Endothelial cell of umbilical vein (primary cell): Measurements from ENCODE around the gene CCDC40. TPM values are rescaled to one million over a fixed set of nuclear protein-coding genes. Genes with fewer than 3 reads are reported as not detected.
"Not testable (repeated sequence)": the region's sequence is repeated elsewhere in the genome, so short reads cannot be mapped to it uniquely, and the experiment has no call there.

ENCODE experiments used
- BruUV-seq: library from RNA; stranded (reverse); fragments of 400-500 nt; replicated peaks from 2 replicates; lab custom pipeline; 2021; lab: Mats Ljungman, UMichigan
- CTCF ChIA-PET: fragments of 300-600, 350-600 bp; sonication (Branson Sonifier 250); formaldehyde crosslinking; loops from one replicate; lab custom pipeline; 2021; ENCODE audit warnings: antibody characterized with exemption, inconsistent platforms; lab: Charles Lee
- POLR2A ChIA-PET: fragments of 300-600, 350-600 bp; sonication (Branson Sonifier 250); formaldehyde crosslinking; loops from one replicate; lab custom pipeline; 2021; ENCODE audit warnings: antibody characterized with exemption, inconsistent platforms; lab: Charles Lee
- DNase-seq: peaks from one replicate; pipeline ENCODE4 v3.0.0-alpha.2; 2011; ENCODE audit warnings: low read depth, low spot score
- FAIRE-seq: peaks from 2 replicates; lab custom pipeline; 2011; peaks lifted over from hg19 to GRCh38; lab: Jason Lieb, UNC
- H2AFZ ChIP-seq: 2 replicates; pipeline ENCODE4 v1.6.0; 2012; ENCODE audit warnings: low read depth, low read length, control low read depth, inconsistent platforms
- H3K27ac ChIP-seq: 2 replicates; pipeline ENCODE4 v1.5.1; 2011; ENCODE audit warnings: low read depth, mild to moderate bottlenecking, control low read depth, low read length, moderate library complexity; ENCODE audit not compliant: insufficient read depth
- H3K27me3 ChIP-seq, 2 experiments: 2 replicates each; pipeline versions ENCODE4 v1.6.0 to v1.6.1; 2011; ENCODE audit warnings: low read length in 2 of 2, mixed read lengths in 1 of 2; ENCODE audit not compliant: control insufficient read depth in 2 of 2, insufficient read depth in 2 of 2
- H3K36me3 ChIP-seq, 2 experiments: 2 replicates in 1 of 2; 3 replicates in 1 of 2; pipeline ENCODE4 v1.5.1; 2011; ENCODE audit warnings: low read length in 2 of 2, mild to moderate bottlenecking in 1 of 2, moderate library complexity in 1 of 2; ENCODE audit not compliant: control insufficient read depth in 2 of 2, insufficient read depth in 2 of 2; ENCODE audit errors: extremely low read depth in 1 of 2
- H3K4me1 ChIP-seq: 3 replicates; pipeline ENCODE4 v1.5.1; 2011; ENCODE audit warnings: mild to moderate bottlenecking, low read length; ENCODE audit not compliant: control insufficient read depth, insufficient read depth; ENCODE audit errors: extremely low read depth
- H3K4me2 ChIP-seq: 2 replicates; pipeline ENCODE4 v1.6.1; 2011; ENCODE audit warnings: low read length, control low read depth, mixed read lengths; ENCODE audit not compliant: insufficient read depth
- H3K4me3 ChIP-seq, 3 experiments: fragments of 200-600 bp in 1 of 3; sonication (generic), shearing (Covaris generic) in 1 of 3; replicated peaks in 1 of 3; 2 replicates each; pipeline ENCODE4 v1.5.1; 2011 to 2016; ENCODE audit warnings: control low read depth in 3 of 3, low read length in 3 of 3, mild to moderate bottlenecking in 2 of 3, inconsistent platforms in 1 of 3, low read depth in 1 of 3, moderate library complexity in 1 of 3; ENCODE audit not compliant: insufficient read depth in 1 of 3
- H3K79me2 ChIP-seq: 2 replicates; pipeline ENCODE4 v1.6.0; 2012; ENCODE audit warnings: low read length, inconsistent platforms; ENCODE audit not compliant: control insufficient read depth, insufficient read depth
- H3K9ac ChIP-seq: replicated peaks from 2 replicates; pipeline ENCODE3; 2011; ENCODE audit warnings: low read length, control low read depth; ENCODE audit not compliant: insufficient read depth; ENCODE audit errors: extremely low read depth
- H3K9me1 ChIP-seq: replicated peaks from 3 replicates; pipeline ENCODE4 v1.6.0; 2011; ENCODE audit warnings: mild to moderate bottlenecking, low read length; ENCODE audit not compliant: control insufficient read depth, insufficient read depth; ENCODE audit errors: extremely low read depth
- H3K9me3 ChIP-seq: replicated peaks from 2 replicates; pipeline ENCODE4 v1.5.1; 2012; ENCODE audit warnings: low read length, inconsistent platforms; ENCODE audit not compliant: control insufficient read depth, insufficient read depth
- H4K20me1 ChIP-seq: replicated peaks from 2 replicates; pipeline ENCODE3; 2011; ENCODE audit warnings: mild to moderate bottlenecking, low read length; ENCODE audit not compliant: control insufficient read depth, insufficient read depth; ENCODE audit errors: extremely low read depth
- CTCF ChIP-seq, 2 donors: IDR thresholded peaks; 1 replicate in 1 of 2; 2 replicates in 1 of 2; pipeline ENCODE4 v1.5.1; 2011; ENCODE audit warnings: low read length in 2 of 2, mild to moderate bottlenecking in 2 of 2, moderate library complexity in 2 of 2, control low read depth in 1 of 2, inconsistent platforms in 1 of 2, low read depth in 1 of 2; ENCODE audit not compliant: insufficient read depth in 1 of 2; ENCODE audit errors: extremely low read depth in 1 of 2
- EZH2 ChIP-seq: IDR thresholded peaks from 2 replicates; pipeline ENCODE4 v1.6.1; 2012; ENCODE audit warnings: borderline replicate concordance, low read depth, mild to moderate bottlenecking, moderate library complexity, low read length, inconsistent platforms; ENCODE audit not compliant: severe bottlenecking
- FOS ChIP-seq: IDR thresholded peaks from 2 replicates; pipeline ENCODE4 v1.6.1; 2011; ENCODE audit warnings: mild to moderate bottlenecking, low read length, moderate library complexity, borderline replicate concordance; ENCODE audit not compliant: insufficient read depth
- GATA2 ChIP-seq: IDR thresholded peaks from 2 replicates; pipeline ENCODE4 v1.7.0; 2011; ENCODE audit warnings: low read depth, mild to moderate bottlenecking, moderate library complexity, mixed read lengths, low read length; ENCODE audit not compliant: insufficient read length, insufficient read depth
- JUN ChIP-seq: IDR thresholded peaks from 2 replicates; pipeline ENCODE4 v1.6.1; 2011; ENCODE audit warnings: borderline replicate concordance, low read depth; ENCODE audit not compliant: insufficient read length, insufficient read depth
- MAX ChIP-seq: IDR thresholded peaks from 2 replicates; pipeline ENCODE4 v1.6.1; 2011; ENCODE audit not compliant: insufficient read depth, insufficient read length
- MYC ChIP-seq: IDR thresholded peaks from one replicate; pipeline ENCODE4 v1.6.1; 2011; ENCODE audit warnings: mild to moderate bottlenecking, low read depth, low read length
- POLR2A ChIP-seq: IDR thresholded peaks from 2 replicates; pipeline ENCODE4 v1.6.1; 2012; ENCODE audit warnings: low read depth, mild to moderate bottlenecking, control low read depth, low read length
- POLR2AphosphoS5 ChIP-seq: IDR thresholded peaks from 2 replicates; pipeline ENCODE4 v1.6.1; 2012; ENCODE audit warnings: low read depth, mild to moderate bottlenecking, control low read depth, low read length, moderate library complexity; ENCODE audit not compliant: insufficient read depth
- dilution Hi-C: fragments of 300-500 bp; cut with MboI; formaldehyde crosslinking; loops from one replicate; pipeline ENCODE4 v1.15.0; 2019; ENCODE audit warnings: low sequenced_read_pairs; ENCODE audit not compliant: extremely low pct_ligation_motif_present
- intact Hi-C: fragments of 100-400 bp; cut with micrococcal nuclease; formaldehyde crosslinking; loops from one replicate; pipeline ENCODE4 v1.10.0; 2022
- polyA plus RNA-seq, 4 experiments: library from polyadenylated mRNA; depleted of rRNA in 3 of 4; stranded (reverse) in 3 of 4; unstranded in 1 of 4; fragments of >200 nt; gene quantifications; 2 replicates each; pipeline versions ENCODE4 v1.2.1 to v1.2.3, GENCODE V29; 2011 to 2012; ENCODE audit warnings: missing spikeins in 1 of 4
- total RNA-seq: library from RNA; stranded (reverse); gene quantifications from 2 replicates; pipeline ENCODE4 v1.2.3, GENCODE V29; 2021

The CCDC40 gene
- total and polyA plus RNA-seq, 2 donors (not counting 3 experiments of a cell fraction or from before 2014, with no cell fraction given), result 1.4 to 5.5 TPM

- H3K4me2 ChIP-seq, H3K9ac ChIP-seq, H3K27me3 ChIP-seq, H2AFZ ChIP-seq, FAIRE-seq, H3K79me2 ChIP-seq, DNase-seq, H3K9me3 ChIP-seq, intact Hi-C loops, H3K4me1 ChIP-seq, H4K20me1 ChIP-seq, POLR2A ChIA-PET, H3K27ac ChIP-seq, H3K9me1 ChIP-seq, H3K4me3 ChIP-seq, H3K36me3 ChIP-seq, BruUV-seq, dilution Hi-C loops: not testable (repeated sequence)
- CTCF ChIA-PET, result interaction anchor here (0.9 to 3.2 kb wide), 11 partner anchors 10 to 252 kb away, joined by 3 to 11 read pairs (median 4); partner anchors contain the start of genes CBX4 and GAA
Observed at GRCh38 chr17:79994228-79994569, 42.2 kb upstream of the CCDC40 start.

GRCh38 chr17:79994602-79995001, 41.8 kb upstream of the CCDC40 start:
- dilution Hi-C loops (no loop called here), intact Hi-C loops (no loop called here)
- CTCF ChIA-PET, result interaction anchor here (0.9 to 3.2 kb wide), 8 partner anchors 10 to 249 kb away, joined by 3 to 11 read pairs (median 4); partner anchors contain the start of genes CBX4 and GAA

More at GRCh38 chr17:79994602-79995001, 41.8 kb upstream of the CCDC40 start:
- H3K27me3 ChIP-seq, result no peaks in the 10 kb centered on the region
- H3K9ac ChIP-seq, result no peak overlapping the region
- H3K4me3 ChIP-seq, result no peak overlapping the region
- no TSS peak for BruUV-seq
- H4K20me1 ChIP-seq, result no peaks in the 10 kb centered on the region
- no peaks in the 10 kb centered on the region for H3K9me3 ChIP-seq
- POLR2A ChIA-PET, result no interaction called here
- H3K36me3 ChIP-seq, result no peaks in the 10 kb centered on the region
- no peak overlapping the region for H2AFZ ChIP-seq
- no peaks in the 10 kb centered on the region for H3K79me2 ChIP-seq
- no peaks in the 10 kb centered on the region for H3K4me1 ChIP-seq
- no peak for TF ChIP-seq MYC
- no peak for TF ChIP-seq MAX
- TF ChIP-seq POLR2A, result no peak
- no peak for TF ChIP-seq GATA2
- no peak for TF ChIP-seq POLR2AphosphoS5
- no peak for TF ChIP-seq CTCF (IDR thresholded peaks at IDR 0.05; ENCODE audit: extremely low read depth in 1 of 2, insufficient read depth in 1 of 2, low read depth in 1 of 2, low read length in 2 of 2)
- TF ChIP-seq EZH2, result no peak
- no peak for TF ChIP-seq JUN
- no peak for TF ChIP-seq FOS
- no peaks in the 10 kb centered on the region for H3K9me1 ChIP-seq
- no peak overlapping the region for H3K27ac ChIP-seq
- no peak overlapping the region for H3K4me2 ChIP-seq
- FAIRE-seq (no peak), DNase-seq (no peak)
